ENCODE measurements around the gene MRPL24. TPM values are rescaled to one million over a fixed set of nuclear protein-coding genes. Genes with fewer than 3 reads are reported as not detected.
A peak's percentile ranks its signal among the peaks of the same experiment; 100 is the strongest.

The MRPL24 gene
- total RNA-seq, 1 experiment from 2014 or later: 85.3 TPM

- H3K9me2 ChIP-seq (ENCODE audit: insufficient read depth): no peaks in the 10 kb centered on the region
- TF ChIP-seq CTCF (conservative IDR thresholded peaks at IDR 0.05) (no peak), EZH2 (IDR thresholded peaks at IDR 0.05; ENCODE audit: low read depth) (no peak)
- no peaks in the 10 kb centered on the region for H3K27me3 ChIP-seq (ENCODE audit: insufficient read depth, low read depth)
- DNase-seq: no peak
- H3K4me2 ChIP-seq: peak overlapping the region; percentile 90
- H4K20me1 ChIP-seq (ENCODE audit: insufficient read depth): peaks cover 26% of the 10 kb centered on the region
- BruUV-seq (replicated peaks): no TSS peak
- no peak overlapping the region for H3K27ac ChIP-seq
- no peak overlapping the region for H2AFZ ChIP-seq
- CTCF ChIA-PET: interaction anchor here (0.5 kb wide), 1 partner anchor 145 kb away, joined by 3 read pairs; no protein-coding TSS in a partner anchor
- POLR2A ChIA-PET (ENCODE audit: unreplicated experiment): interaction anchor here (0.5 kb wide), 1 partner anchor 73 kb away, joined by 3 read pairs; no protein-coding TSS in a partner anchor
- H3F3A ChIP-seq (ENCODE audit: insufficient read depth, low read depth): peaks cover 8% of the 10 kb centered on the region
- peaks cover 70% of the 10 kb centered on the region for H3K79me2 ChIP-seq (ENCODE audit: low read depth)
- H3K4me1 ChIP-seq (replicated peaks; ENCODE audit: insufficient read depth): peaks cover 18% of the 10 kb centered on the region
- H3K4me3 ChIP-seq: peak overlapping the region; percentile 96
- intact Hi-C loops (cut with micrococcal nuclease; ENCODE audit: unreplicated experiment): loop anchor here (5.0 kb wide), 1 partner anchor 76 kb away; no protein-coding TSS in a partner anchor
- H3K9me3 ChIP-seq (ENCODE audit: insufficient read depth, low read depth): no peaks in the 10 kb centered on the region
- H3K36me3 ChIP-seq (ENCODE audit: low read depth): 0 out of 2 replicates have a peak, but pooled peaks cover 14% of the 10 kb centered on the region
Measured at GRCh38 chr1:156768610-156769295, 27.9 kb upstream of the MRPL24 start.

- Histone ChIP-seq H3K27ac (peak overlapping the region; percentile 76), H3K79me2 (ENCODE audit: low read depth) (peaks cover 63% of the 10 kb centered on the region), H2AFZ (peak overlapping the region; percentile 85; the same call in 1 of the 2 replicates), H3K4me2 (peak overlapping the region; percentile 90), H3K36me3 (ENCODE audit: low read depth) (0 out of 2 replicates have a peak, but pooled peaks cover 11% of the 10 kb centered on the region), H3K4me3 (peak overlapping the region; percentile 96), H3K4me1 (replicated peaks; ENCODE audit: insufficient read depth) (peaks cover 18% of the 10 kb centered on the region), H4K20me1 (ENCODE audit: insufficient read depth) (peaks cover 20% of the 10 kb centered on the region), H3K9me3 (ENCODE audit: insufficient read depth, low read depth) (no peaks in the 10 kb centered on the region), H3K27me3 (ENCODE audit: insufficient read depth, low read depth) (no peaks in the 10 kb centered on the region), H3F3A (ENCODE audit: insufficient read depth, low read depth) (peaks cover 8% of the 10 kb centered on the region), H3K9me2 (ENCODE audit: insufficient read depth) (no peaks in the 10 kb centered on the region)
- intact Hi-C loops (cut with micrococcal nuclease; ENCODE audit: unreplicated experiment): loop anchor here (1.0 to 5.0 kb wide), 4 partner anchors 17 to 76 kb away; partner anchors contain the start of genes HDGF, ISG20L2, METTL25B and MRPL24
- no peak for TF ChIP-seq CTCF (conservative IDR thresholded peaks at IDR 0.05)
- no peak for TF ChIP-seq EZH2 (IDR thresholded peaks at IDR 0.05; ENCODE audit: low read depth)
- CTCF ChIA-PET: interaction anchor here (0.5 to 1.0 kb wide), 3 partner anchors 42 to 146 kb away, joined by 3 to 5 read pairs (median 3); no protein-coding TSS in a partner anchor
- no peak for DNase-seq
- TSS peak; percentile 42 for BruUV-seq (replicated peaks)
- POLR2A ChIA-PET (ENCODE audit: unreplicated experiment): interaction anchor here (0.6 to 0.9 kb wide), 4 partner anchors 39 to 229 kb away, joined by 3 to 6 read pairs (median 4); partner anchors contain the start of genes ISG20L2 and METTL25B
Measured at GRCh38 chr1:156767879-156768604, 27.2 kb upstream of the MRPL24 start.

All from PC-9 (cell line).